NCI-H446 treated with DMSO at 0.1 percent for 48 hours (cell line): Measurements from ENCODE around the gene SYT17.

Experiments
- DNase-seq: peaks from one replicate; lab custom pipeline; 2025; lab: John Stamatoyannopoulos, UW

Gene SYT17

GRCh38 chr16:19301931-19302330 lies 133.9 kb downstream of the SYT17 start:
- no peak for DNase-seq

GRCh38 chr16:19304750-19305149 lies 136.7 kb downstream of the SYT17 start:
- no peak for DNase-seq

- DNase-seq = no peak
These were observed 137.4 kb downstream of the SYT17 start for GRCh38 chr16:19305443-19305842.

GRCh38 chr16:19307587-19308241 lies 139.7 kb downstream of the SYT17 start:
- no peak for DNase-seq

- DNase-seq = no peak
These were observed 140.4 kb downstream of the SYT17 start for GRCh38 chr16:19308392-19308791.

- DNase-seq = no peak
These were observed 141.1 kb downstream of the SYT17 start for GRCh38 chr16:19309178-19309577.

GRCh38 chr16:19314718-19315425 lies 146.8 kb downstream of the SYT17 start:
- DNase-seq = no peak

GRCh38 chr16:19315889-19316433 lies 147.9 kb downstream of the SYT17 start:
- no peak for DNase-seq

GRCh38 chr16:19316846-19317245 lies 148.8 kb downstream of the SYT17 start:
- DNase-seq = no peak
